H1 (cell line): ENCODE measurements around the gene ANO6. TPM values are rescaled to one million over a fixed set of nuclear protein-coding genes. Genes with fewer than 3 reads are reported as not detected.

Source experiments
- CTCF ChIA-PET: fragments of 300-600 bp; sonication (Branson Sonifier 250); formaldehyde crosslinking; loops from one replicate; lab custom pipeline; 2021; ENCODE audit not compliant: partially characterized antibody; lab: Charles Lee
- POLR2A ChIA-PET: fragments of 300-600 bp; sonication (Branson Sonifier 250); formaldehyde crosslinking; loops from one replicate; lab custom pipeline; 2021; ENCODE audit warnings: inconsistent platforms; ENCODE audit not compliant: partially characterized antibody; lab: Charles Lee
- DNase-seq, 2 experiments: peaks; one replicate each; pipeline versions ENCODE4 v3.0.0 to v3.0.0-alpha.2; 2010 to 2022; ENCODE audit warnings: low spot score in 2 of 2, low read depth in 1 of 2, mixed read lengths in 1 of 2
- FAIRE-seq: peaks from 2 replicates; lab custom pipeline; 2011; peaks lifted over from hg19 to GRCh38; lab: Jason Lieb, UNC
- H2AFZ ChIP-seq: 2 replicates; pipeline ENCODE4 v1.8.1; 2012; ENCODE audit warnings: low read length, inconsistent platforms
- H2AK5ac ChIP-seq: 2 replicates; pipeline ENCODE4 v1.6.1; 2013; ENCODE audit warnings: low read depth, low read length
- H2BK120ac ChIP-seq: replicated peaks from 2 replicates; pipeline ENCODE3; 2013; ENCODE audit warnings: low read depth, low read length, inconsistent platforms
- H2BK12ac ChIP-seq: 2 replicates; pipeline ENCODE4 v1.6.1; 2013; ENCODE audit warnings: low read depth, low read length
- H2BK15ac ChIP-seq: 2 replicates; pipeline ENCODE4 v1.6.1; 2013; ENCODE audit warnings: low read length
- H2BK20ac ChIP-seq: 2 replicates; pipeline ENCODE4 v1.6.1; 2013; ENCODE audit warnings: low read length
- H2BK5ac ChIP-seq: 2 replicates; pipeline ENCODE4 v1.6.1; 2013; ENCODE audit warnings: low read depth, low read length
- H3K14ac ChIP-seq: 2 replicates; pipeline ENCODE4 v1.6.1; 2013; ENCODE audit warnings: inconsistent platforms; ENCODE audit not compliant: insufficient read length
- H3K18ac ChIP-seq: 2 replicates; pipeline ENCODE4 v1.6.1; 2013; ENCODE audit warnings: low read length; ENCODE audit errors: extremely low read depth
- H3K23ac ChIP-seq: 2 replicates; pipeline ENCODE4 v1.6.1; 2013; ENCODE audit warnings: inconsistent platforms; ENCODE audit not compliant: insufficient read length
- H3K23me2 ChIP-seq: 2 replicates; pipeline ENCODE4 v1.6.1; 2013; ENCODE audit warnings: low read depth, low read length
- H3K27ac ChIP-seq: 2 replicates; pipeline ENCODE4 v1.6.1; 2011; ENCODE audit warnings: low read depth, low read length, inconsistent platforms
- H3K27me3 ChIP-seq, 4 experiments: replicated peaks in 1 of 4; 1 replicate in 1 of 4; 2 replicates in 3 of 4; pipeline versions ENCODE4 v1.6.1 to v1.8.1; 2011 to 2013; ENCODE audit warnings: low read length in 3 of 4, mild to moderate bottlenecking in 3 of 4, inconsistent platforms in 2 of 4, mixed read lengths in 2 of 4, moderate library complexity in 1 of 4; ENCODE audit not compliant: control insufficient read depth in 3 of 4, insufficient read depth in 3 of 4; ENCODE audit errors: extremely low read depth in 1 of 4
- H3K36me3 ChIP-seq, 4 experiments: 2 replicates each; pipeline versions ENCODE4 v1.6.1 to v1.8.1; 2011 to 2013; ENCODE audit warnings: mild to moderate bottlenecking in 4 of 4, low read length in 3 of 4, moderate library complexity in 2 of 4, control low read depth in 1 of 4, inconsistent platforms in 1 of 4; ENCODE audit not compliant: insufficient read depth in 4 of 4, control insufficient read depth in 2 of 4
- H3K4ac ChIP-seq: replicated peaks from 2 replicates; pipeline ENCODE3; 2013; ENCODE audit warnings: low read length, low read depth, mixed read lengths, inconsistent platforms; ENCODE audit not compliant: insufficient read length
- H3K4me1 ChIP-seq, 4 experiments: replicated peaks in 1 of 4; 1 replicate in 1 of 4; 2 replicates in 3 of 4; pipeline versions ENCODE4 v1.6.1 to v1.8.1; 2011 to 2013; ENCODE audit warnings: low read length in 3 of 4, inconsistent platforms in 2 of 4, mixed read lengths in 1 of 4; ENCODE audit not compliant: insufficient read depth in 4 of 4, control insufficient read depth in 3 of 4
- H3K4me2 ChIP-seq, 2 experiments: 2 replicates each; pipeline versions ENCODE4 v1.6.1 to v1.8.1; 2011 to 2013; ENCODE audit warnings: low read depth in 2 of 2, low read length in 2 of 2, control low read depth in 1 of 2, inconsistent platforms in 1 of 2, mild to moderate bottlenecking in 1 of 2; ENCODE audit not compliant: insufficient read depth in 1 of 2
- H3K4me3 ChIP-seq, 4 experiments: fragments of 200-600, 300-600 bp in 1 of 4; sonication (generic), shearing (Covaris generic), sonication (Bioruptor Twin) in 1 of 4; 2 replicates each; pipeline versions ENCODE4 v1.5.1 to v1.8.1; 2011 to 2016; ENCODE audit warnings: low read length in 4 of 4, low read depth in 3 of 4, control low read depth in 2 of 4, inconsistent platforms in 2 of 4, mild to moderate bottlenecking in 2 of 4, mixed read lengths in 1 of 4, moderate library complexity in 1 of 4; ENCODE audit not compliant: insufficient read depth in 2 of 4; ENCODE audit errors: extremely low read depth in 1 of 4
- H3K56ac ChIP-seq: replicated peaks from 2 replicates; pipeline ENCODE3; 2013; ENCODE audit warnings: low read depth, mild to moderate bottlenecking, mixed read lengths, low read length, inconsistent platforms; ENCODE audit not compliant: insufficient read length
- H3K79me1 ChIP-seq: 2 replicates; pipeline ENCODE4 v1.6.1; 2013; ENCODE audit warnings: low read depth, low read length, control low read depth
- H3K79me2 ChIP-seq, 2 experiments: 2 replicates each; pipeline versions ENCODE4 v1.6.1 to v1.8.1; 2012 to 2013; ENCODE audit warnings: low read length in 2 of 2, mild to moderate bottlenecking in 2 of 2, inconsistent platforms in 1 of 2; ENCODE audit not compliant: insufficient read depth in 2 of 2, control insufficient read depth in 1 of 2
- H3K9ac ChIP-seq, 4 experiments: replicated peaks in 1 of 4; 1 replicate in 1 of 4; 2 replicates in 3 of 4; pipeline versions ENCODE4 v1.6.1 to v1.8.1; 2011 to 2013; ENCODE audit warnings: low read depth in 3 of 4, low read length in 3 of 4, control low read depth in 2 of 4, mild to moderate bottlenecking in 2 of 4, moderate library complexity in 2 of 4, inconsistent platforms in 1 of 4; ENCODE audit errors: extremely low read depth in 1 of 4
- H3K9me3 ChIP-seq, 2 experiments: 2 replicates each; pipeline versions ENCODE4 v1.6.1 to v1.8.1; 2012 to 2013; ENCODE audit warnings: mild to moderate bottlenecking in 2 of 2, moderate library complexity in 2 of 2, control low read depth in 1 of 2, inconsistent platforms in 1 of 2, low read depth in 1 of 2, low read length in 1 of 2, mixed read lengths in 1 of 2; ENCODE audit not compliant: insufficient read depth in 2 of 2
- H4K20me1 ChIP-seq, 2 experiments: replicated peaks in 1 of 2; 2 replicates each; pipeline versions ENCODE3 to v1.8.1; 2011 to 2013; ENCODE audit warnings: inconsistent platforms in 2 of 2, low read length in 2 of 2, mild to moderate bottlenecking in 1 of 2; ENCODE audit not compliant: insufficient read depth in 2 of 2, control insufficient read depth in 1 of 2
- H4K5ac ChIP-seq: 2 replicates; pipeline ENCODE4 v1.6.1; 2013; ENCODE audit warnings: low read length, low read depth, mixed read lengths, inconsistent platforms; ENCODE audit not compliant: insufficient read length
- H4K8ac ChIP-seq: 2 replicates; pipeline ENCODE4 v1.8.0; 2013; ENCODE audit warnings: mild to moderate bottlenecking, moderate library complexity, low read length, inconsistent platforms; ENCODE audit not compliant: insufficient read depth; ENCODE audit errors: extremely low read depth
- H4K91ac ChIP-seq: replicated peaks from 2 replicates; pipeline ENCODE3; 2013; ENCODE audit warnings: low read length, mixed read lengths, inconsistent platforms; ENCODE audit not compliant: insufficient read length
- BACH1 ChIP-seq: IDR thresholded peaks from 2 replicates; pipeline ENCODE4 v1.6.1; 2012; ENCODE audit warnings: low read length, improper control_type of control experiment
- HDAC2 ChIP-seq, 2 experiments: fragments of 300-600 bp in 1 of 2; sonication (generic) in 1 of 2; IDR thresholded peaks; 2 replicates each; pipeline ENCODE4 v1.6.1; 2011 to 2012; ENCODE audit warnings: low read depth in 2 of 2, low read length in 2 of 2, mild to moderate bottlenecking in 2 of 2, moderate library complexity in 2 of 2, borderline replicate concordance in 1 of 2, inconsistent platforms in 1 of 2
- RAD21 ChIP-seq, 2 experiments: IDR thresholded peaks in 1 of 2; conservative IDR thresholded peaks in 1 of 2; 2 replicates each; pipeline ENCODE4 v1.6.1; 2011; ENCODE audit warnings: low read depth in 2 of 2, low read length in 2 of 2, improper control_type of control experiment in 1 of 2, inconsistent platforms in 1 of 2, mild to moderate bottlenecking in 1 of 2, moderate library complexity in 1 of 2
- WGBS, 2 experiments: shearing (Covaris generic) in 1 of 2; methylation state at CpG; one replicate each; pipeline versions ENCODE4 v1.1.6 to v1.1.7; 2013 to 2015; ENCODE audit warnings: low lambda C conversion rate in 2 of 2, mixed read lengths in 2 of 2, inconsistent platforms in 1 of 2, low coverage in 1 of 2, missing lambda C conversion rate in 1 of 2; ENCODE audit not compliant: insufficient replicate concordance in 2 of 2, insufficient coverage in 1 of 2, insufficient read length in 1 of 2; ENCODE audit errors: extremely low coverage in 1 of 2, missing lambda C conversion rate in 1 of 2; 5-methylcytosine and 5-hydroxymethylcytosine counted together
- polyA plus RNA-seq, 7 experiments: library from polyadenylated mRNA; depleted of rRNA in 3 of 7; stranded (reverse) in 5 of 7; unstranded in 2 of 7; fragments of >200 nt in 5 of 7; fragments of 200-250 nt in 2 of 7; gene quantifications; 1 replicate in 5 of 7; 2 replicates in 1 of 7; 4 replicates in 1 of 7; pipeline versions ENCODE4 v1.2.1 to v1.2.3, GENCODE V29; 2011 to 2013; ENCODE audit warnings: missing spikeins in 2 of 7, mixed read lengths in 2 of 7
- total RNA-seq: library from RNA; stranded (reverse); fragmentation: NEBNext Ultra II Directional; extraction: Animal tissue kit (Norgen Biotek cat#: 25700); gene quantifications from 2 replicates; pipeline ENCODE4 v1.2.1, GENCODE V29; 2021
- TF ChIP-seq, protein P1 (sequence below), 3 experiments: IDR thresholded peaks; 1 replicate in 2 of 3; 2 replicates in 1 of 3; pipeline versions ENCODE4 v1.5.1 to v1.6.1; 2011; ENCODE audit warnings: low read length in 3 of 3, mild to moderate bottlenecking in 3 of 3, inconsistent platforms in 2 of 3, low read depth in 1 of 3, moderate library complexity in 1 of 3; ENCODE audit not compliant: insufficient read depth in 1 of 3; ENCODE audit errors: control extremely low read depth in 1 of 3

Gene ANO6
- total and polyA plus RNA-seq, 2 of the 8 experiments (the other 6 are each of a cell fraction or from before 2014, with no cell fraction given): 15.1 to 39.7 TPM

DNA sequence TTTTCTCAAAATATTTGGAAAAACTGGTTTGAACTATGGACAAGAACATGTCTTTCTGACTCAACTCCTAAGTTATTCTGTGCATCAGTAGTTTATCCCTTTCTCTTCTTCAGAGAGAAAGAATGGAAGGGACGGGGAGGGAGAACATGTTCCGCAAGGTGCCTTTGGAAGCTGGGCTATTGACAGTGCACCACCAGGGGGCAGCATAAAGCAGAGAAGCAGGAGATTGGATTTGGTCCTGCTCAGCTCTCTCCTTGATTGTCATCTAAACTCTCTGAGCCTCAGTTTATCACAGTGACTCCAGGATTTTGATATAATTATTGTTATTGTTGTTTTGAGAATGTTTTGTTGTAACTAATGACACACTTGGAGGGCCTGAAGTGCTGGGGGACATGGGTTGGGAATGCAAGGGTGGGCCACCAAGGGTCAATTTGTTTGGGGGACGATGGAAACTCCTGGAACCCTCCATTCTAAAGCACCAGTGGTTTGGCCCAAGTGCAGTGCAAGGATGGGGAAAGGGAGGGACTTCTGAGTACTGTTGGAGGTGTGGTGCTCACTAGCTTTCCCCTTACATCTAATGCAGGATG lies 45.3 kb upstream of the ANO6 start:
- Histone ChIP-seq H2BK20ac (no peak overlapping the region), H3K14ac (no peak overlapping the region), H3K56ac (no peak overlapping the region), H3K4me1 (no peaks in the 10 kb centered on the region), H3K23me2 (no peaks in the 10 kb centered on the region), H3K9me3 (peaks cover 0 to 3% of the 10 kb centered on the region in 2 experiments; a peak in 3 of 4 replicates), H2BK120ac (no peak overlapping the region), H2AFZ (no peak overlapping the region), H3K27me3 (no peaks in the 10 kb centered on the region), H3K36me3 (peaks cover 0 to 12% (median under 1%) of the 10 kb centered on the region in 4 experiments; a peak in 3 of 8 replicates), H4K20me1 (no peaks in the 10 kb centered on the region), H3K4me2 (no peak overlapping the region), H4K8ac (no peak overlapping the region), H2AK5ac (no peak overlapping the region), H3K23ac (no peak overlapping the region), H2BK5ac (no peak overlapping the region), H3K18ac (no peak overlapping the region), H3K4ac (no peak overlapping the region), H2BK12ac (no peak overlapping the region), H3K27ac (no peak overlapping the region), H2BK15ac (no peak overlapping the region), H4K5ac (no peak overlapping the region), H3K79me2 (no peaks in the 10 kb centered on the region), H3K79me1 (no peaks in the 10 kb centered on the region)
- CTCF ChIA-PET: interaction anchor here (0.7 to 4.7 kb wide), 21 partner anchors 11 to 730 kb away, joined by 3 to 34 read pairs (median 3); no protein-coding TSS in a partner anchor
- peak; percentile 39 to 94 for DNase-seq
- TF ChIP-seq, protein P1, sequence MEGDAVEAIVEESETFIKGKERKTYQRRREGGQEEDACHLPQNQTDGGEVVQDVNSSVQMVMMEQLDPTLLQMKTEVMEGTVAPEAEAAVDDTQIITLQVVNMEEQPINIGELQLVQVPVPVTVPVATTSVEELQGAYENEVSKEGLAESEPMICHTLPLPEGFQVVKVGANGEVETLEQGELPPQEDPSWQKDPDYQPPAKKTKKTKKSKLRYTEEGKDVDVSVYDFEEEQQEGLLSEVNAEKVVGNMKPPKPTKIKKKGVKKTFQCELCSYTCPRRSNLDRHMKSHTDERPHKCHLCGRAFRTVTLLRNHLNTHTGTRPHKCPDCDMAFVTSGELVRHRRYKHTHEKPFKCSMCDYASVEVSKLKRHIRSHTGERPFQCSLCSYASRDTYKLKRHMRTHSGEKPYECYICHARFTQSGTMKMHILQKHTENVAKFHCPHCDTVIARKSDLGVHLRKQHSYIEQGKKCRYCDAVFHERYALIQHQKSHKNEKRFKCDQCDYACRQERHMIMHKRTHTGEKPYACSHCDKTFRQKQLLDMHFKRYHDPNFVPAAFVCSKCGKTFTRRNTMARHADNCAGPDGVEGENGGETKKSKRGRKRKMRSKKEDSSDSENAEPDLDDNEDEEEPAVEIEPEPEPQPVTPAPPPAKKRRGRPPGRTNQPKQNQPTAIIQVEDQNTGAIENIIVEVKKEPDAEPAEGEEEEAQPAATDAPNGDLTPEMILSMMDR (IDR thresholded peaks at IDR 0.05; ENCODE audit: control extremely low read depth in 1 of 3, insufficient read depth in 1 of 3, low read depth in 1 of 3, low read length in 3 of 3): peak; percentile 78 to 89 (median 82)
- TF ChIP-seq BACH1: no peak
- peak; percentile 85 to 87 for TF ChIP-seq RAD21 (IDR thresholded peaks at IDR 0.05 in 1 of 2, conservative IDR thresholded peaks at IDR 0.05 in 1 of 2; ENCODE audit: low read depth in 2 of 2, low read length in 2 of 2)
- TF ChIP-seq HDAC2 (IDR thresholded peaks at IDR 0.05; ENCODE audit: borderline replicate concordance in 1 of 2, low read depth in 2 of 2, low read length in 2 of 2): no peak
- TF ChIP-seq, all 59 proteins: peak for 2
- Histone ChIP-seq H3K9ac (no peak overlapping the region), H3K4me3 (no peak overlapping the region), H4K91ac (no peak overlapping the region)
- FAIRE-seq: peak; percentile 69
- POLR2A ChIA-PET: interaction anchor here (0.7 to 1.5 kb wide), 3 partner anchors 14 to 218 kb away, joined by 3 to 5 read pairs (median 3); no protein-coding TSS in a partner anchor
- WGBS, 2 experiments: 52% methylated on average over 3 of the region's 3 CpGs; no CpG with 5 or more reads in 1 of the 2 experiments
